BE2C (cell line): Measurements from ENCODE around the gene LETM1.

Experiments
- DNase-seq: peaks from one replicate; pipeline ENCODE4 v3.0.0-alpha.2; 2020
- H3K27me3 ChIP-seq: fragments of 250-450 bp; sonication (Bioruptor Pico); 2 replicates; pipeline ENCODE4 v1.5.1; 2020; ENCODE audit warnings: mild to moderate bottlenecking
- H3K36me3 ChIP-seq: fragments of 250-450 bp; sonication (Bioruptor Pico); 2 replicates; pipeline ENCODE4 v1.5.1; 2020; ENCODE audit warnings: mild to moderate bottlenecking
- H3K4me1 ChIP-seq: fragments of 250-450 bp; sonication (Bioruptor Pico); 2 replicates; pipeline ENCODE4 v1.5.1; 2020
- H3K4me3 ChIP-seq: 2 replicates; pipeline ENCODE4 v1.5.1; 2011; ENCODE audit warnings: low read depth, low read length
- H3K9me3 ChIP-seq: fragments of 250-450 bp; sonication (Bioruptor Pico); 2 replicates; pipeline ENCODE4 v1.5.1; 2020
- TF ChIP-seq, protein P1 (sequence below): IDR thresholded peaks from 2 replicates; pipeline ENCODE4 v1.5.1; 2012; ENCODE audit warnings: mild to moderate bottlenecking, low read depth, low read length

LETM1 gene

DNA sequence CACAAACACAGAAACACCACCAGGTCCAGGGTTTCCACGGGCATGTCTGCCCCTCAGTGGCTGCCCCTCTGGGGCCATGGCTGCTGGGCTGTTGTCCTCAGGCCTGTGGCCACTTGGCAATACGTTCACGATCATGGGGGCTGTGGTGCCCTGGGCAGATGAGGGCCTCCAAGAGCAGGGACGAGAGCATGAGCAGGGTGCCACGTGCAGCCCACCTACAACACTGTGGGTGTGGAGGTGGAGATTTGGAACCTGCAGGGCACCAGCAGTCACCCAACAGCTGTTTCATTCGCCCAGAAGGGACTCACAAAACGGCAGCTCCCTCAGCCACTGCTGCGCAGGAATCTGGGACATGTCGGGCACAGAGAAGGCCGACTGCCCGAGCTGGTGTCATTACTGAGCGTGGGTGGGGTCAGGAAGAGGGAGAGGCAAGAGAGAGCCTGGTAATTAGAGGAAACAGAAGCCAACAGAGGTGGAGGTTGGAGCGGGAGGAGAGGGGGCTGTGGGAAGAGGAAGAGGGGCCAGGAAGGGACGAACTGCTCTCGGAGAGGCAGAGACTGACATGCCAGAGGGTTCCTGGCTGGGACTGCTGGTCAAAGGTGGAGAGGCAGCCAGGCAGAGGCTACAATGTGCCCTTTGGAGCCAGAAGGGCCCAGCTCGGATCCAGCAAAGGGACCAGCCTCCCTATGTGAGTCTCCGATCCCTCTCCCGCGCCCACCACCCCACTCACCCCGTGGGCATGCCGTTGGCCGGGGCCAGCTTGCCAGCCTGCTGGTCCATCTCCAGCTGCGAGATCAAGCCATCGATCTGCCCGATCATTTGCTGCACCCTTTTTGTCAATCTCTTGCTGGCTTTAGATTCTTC lies 39.7 kb downstream of the LETM1 start:
- TF ChIP-seq, protein P1, sequence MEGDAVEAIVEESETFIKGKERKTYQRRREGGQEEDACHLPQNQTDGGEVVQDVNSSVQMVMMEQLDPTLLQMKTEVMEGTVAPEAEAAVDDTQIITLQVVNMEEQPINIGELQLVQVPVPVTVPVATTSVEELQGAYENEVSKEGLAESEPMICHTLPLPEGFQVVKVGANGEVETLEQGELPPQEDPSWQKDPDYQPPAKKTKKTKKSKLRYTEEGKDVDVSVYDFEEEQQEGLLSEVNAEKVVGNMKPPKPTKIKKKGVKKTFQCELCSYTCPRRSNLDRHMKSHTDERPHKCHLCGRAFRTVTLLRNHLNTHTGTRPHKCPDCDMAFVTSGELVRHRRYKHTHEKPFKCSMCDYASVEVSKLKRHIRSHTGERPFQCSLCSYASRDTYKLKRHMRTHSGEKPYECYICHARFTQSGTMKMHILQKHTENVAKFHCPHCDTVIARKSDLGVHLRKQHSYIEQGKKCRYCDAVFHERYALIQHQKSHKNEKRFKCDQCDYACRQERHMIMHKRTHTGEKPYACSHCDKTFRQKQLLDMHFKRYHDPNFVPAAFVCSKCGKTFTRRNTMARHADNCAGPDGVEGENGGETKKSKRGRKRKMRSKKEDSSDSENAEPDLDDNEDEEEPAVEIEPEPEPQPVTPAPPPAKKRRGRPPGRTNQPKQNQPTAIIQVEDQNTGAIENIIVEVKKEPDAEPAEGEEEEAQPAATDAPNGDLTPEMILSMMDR: no peak
- no peaks in the 10 kb centered on the region for H3K27me3 ChIP-seq
- no peaks in the 10 kb centered on the region; the same call in 1 of the 2 replicates for H3K9me3 ChIP-seq
- DNase-seq: no peak
- H3K36me3 ChIP-seq: peaks cover 62% of the 10 kb centered on the region
- no peaks in the 10 kb centered on the region for H3K4me1 ChIP-seq
- H3K4me3 ChIP-seq: no peak overlapping the region

DNA sequence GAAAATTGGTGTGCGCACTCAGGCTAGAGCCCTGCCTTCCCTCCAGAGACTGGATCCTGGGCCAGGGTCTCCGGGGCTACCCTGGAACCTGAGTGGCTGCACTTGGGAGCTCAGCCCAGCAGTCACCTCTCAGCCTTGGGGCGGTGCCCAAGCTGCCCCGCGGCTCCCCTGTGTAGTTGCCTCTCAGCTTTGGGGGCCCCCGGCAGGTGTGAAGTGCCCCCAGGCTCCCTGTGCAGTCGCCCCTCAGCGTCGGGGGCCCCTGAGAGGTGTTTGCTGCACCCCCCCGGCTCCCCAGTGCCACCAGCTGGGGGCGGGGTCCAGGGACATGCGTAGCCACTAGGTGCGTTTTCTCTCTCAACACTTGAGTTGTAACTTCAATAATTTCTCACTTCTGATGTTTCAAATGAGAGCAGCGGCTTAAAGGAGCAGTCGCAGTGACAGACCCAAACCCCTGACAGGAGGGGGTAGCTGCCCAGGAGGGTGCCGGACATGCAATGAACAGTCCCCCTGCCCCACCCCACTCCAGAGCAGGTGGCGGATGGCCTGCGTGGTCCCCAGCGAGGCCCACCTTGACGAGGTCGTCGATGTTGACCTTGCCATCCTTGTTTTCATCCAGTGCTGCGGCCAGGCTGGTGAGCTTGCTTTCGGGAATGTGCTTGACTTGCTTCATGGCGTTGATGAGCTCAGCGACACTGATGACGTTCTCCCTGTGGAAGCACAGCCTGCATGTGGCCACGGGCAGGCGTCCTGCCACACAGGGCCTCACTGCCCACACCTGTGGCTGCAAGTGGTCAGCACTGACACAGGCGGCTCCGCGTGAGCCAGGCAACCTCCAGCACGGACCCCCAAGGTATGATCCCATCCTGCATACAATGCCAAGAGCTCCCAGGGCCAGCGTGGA lies 40.6 kb downstream of the LETM1 start:
- no peak for DNase-seq
- H3K4me1 ChIP-seq: no peaks in the 10 kb centered on the region
- no peaks in the 10 kb centered on the region; the same call in 1 of the 2 replicates for H3K9me3 ChIP-seq
- H3K36me3 ChIP-seq: peaks cover 57% of the 10 kb centered on the region
- H3K27me3 ChIP-seq: no peaks in the 10 kb centered on the region
- H3K4me3 ChIP-seq: no peak overlapping the region
- TF ChIP-seq, protein P1: no peak

DNA sequence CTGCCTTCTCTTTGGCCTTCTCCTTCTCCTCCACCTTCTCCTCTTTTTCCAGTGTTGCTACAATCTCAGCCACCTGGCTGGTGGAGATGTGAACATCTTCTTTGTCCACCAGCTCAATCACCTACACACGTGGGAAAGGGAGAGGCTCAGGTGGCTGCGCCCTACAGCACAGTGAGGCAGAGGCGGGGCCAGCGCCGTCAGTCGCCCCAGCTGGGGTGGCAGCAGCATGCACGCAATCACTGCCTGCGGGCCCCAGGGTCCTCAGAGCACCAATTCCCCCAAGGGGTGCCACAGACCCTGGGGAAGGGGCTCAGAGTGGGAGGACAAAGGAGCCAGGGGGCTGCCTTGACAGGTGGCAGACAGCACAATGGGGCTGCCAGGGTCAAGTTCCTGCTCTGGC lies 41.5 kb downstream of the LETM1 start:
- Histone ChIP-seq H3K27me3 (no peaks in the 10 kb centered on the region), H3K4me3 (no peak overlapping the region), H3K9me3 (no peaks in the 10 kb centered on the region; the same call in 1 of the 2 replicates), H3K4me1 (no peaks in the 10 kb centered on the region), H3K36me3 (peaks cover 51% of the 10 kb centered on the region)
- TF ChIP-seq, protein P1: no peak
- peak; percentile 6 for DNase-seq

DNA sequence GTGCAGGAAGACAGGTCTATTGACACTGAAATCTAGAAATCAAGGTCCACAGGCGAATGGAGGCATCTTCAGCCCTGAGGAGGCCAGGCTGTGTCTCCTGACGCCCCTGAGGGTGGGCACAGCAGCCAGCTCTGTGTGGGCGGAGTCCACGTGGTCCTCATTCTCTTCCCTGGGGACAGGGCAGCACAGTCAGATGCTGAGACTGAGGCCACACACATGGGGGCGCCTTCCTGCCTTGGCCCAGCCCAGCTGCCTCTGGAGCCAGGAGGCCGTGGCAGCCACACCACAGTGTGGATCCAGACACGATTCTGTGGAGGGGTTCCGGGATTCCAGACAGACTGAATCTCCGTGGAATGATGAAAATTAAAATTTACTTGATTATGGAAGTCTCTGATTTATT lies 42.0 kb downstream of the LETM1 start:
- H3K27me3 ChIP-seq: no peaks in the 10 kb centered on the region
- no peaks in the 10 kb centered on the region; the same call in 1 of the 2 replicates for H3K9me3 ChIP-seq
- TF ChIP-seq, protein P1: peak; percentile 37
- DNase-seq: peak; percentile 67
- H3K36me3 ChIP-seq: peaks cover 46% of the 10 kb centered on the region
- H3K4me3 ChIP-seq: no peak overlapping the region
- no peaks in the 10 kb centered on the region for H3K4me1 ChIP-seq

DNA sequence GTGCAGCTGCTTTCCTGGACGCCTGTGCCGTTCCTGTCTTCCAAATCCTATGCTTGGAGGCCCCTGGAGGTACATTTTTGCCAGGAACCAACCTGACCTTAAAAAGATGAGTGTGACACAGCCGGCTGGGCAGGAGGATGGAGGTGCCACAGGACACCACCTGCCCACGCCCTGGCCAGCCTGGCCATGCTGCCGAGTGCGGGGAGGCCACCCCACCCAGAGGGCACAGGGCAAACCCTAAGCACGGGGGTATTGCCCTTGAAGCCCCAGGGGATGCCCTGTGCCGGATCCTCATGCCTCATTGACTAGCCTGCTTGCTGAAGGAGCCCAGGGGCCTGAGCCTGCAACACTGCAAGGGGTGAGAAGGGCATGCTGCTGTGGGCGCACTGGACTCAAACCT lies 42.7 kb downstream of the LETM1 start:
- Histone ChIP-seq H3K9me3 (no peaks in the 10 kb centered on the region; the same call in 1 of the 2 replicates), H3K27me3 (no peaks in the 10 kb centered on the region), H3K4me1 (no peaks in the 10 kb centered on the region), H3K36me3 (peaks cover 46% of the 10 kb centered on the region), H3K4me3 (no peak overlapping the region)
- TF ChIP-seq, protein P1: no peak
- DNase-seq: no peak
